MG63 (cell line): ENCODE results near the gene RNF169. TPM values are rescaled to one million over a fixed set of nuclear protein-coding genes. Genes with fewer than 3 reads are reported as not detected.
"Not testable (repeated sequence)": the region's sequence is repeated elsewhere in the genome, so short reads cannot be mapped to it uniquely, and the experiment has no call there.

Experiments
- DNase-seq: peaks from one replicate; pipeline ENCODE4 v3.0.0-alpha.2; 2020
- H3K27me3 ChIP-seq: fragments of 250-450 bp; sonication (Bioruptor Pico); 2 replicates; pipeline ENCODE4 v1.5.1; 2020; ENCODE audit warnings: mild to moderate bottlenecking, moderate library complexity
- H3K36me3 ChIP-seq: fragments of 250-450 bp; sonication (Bioruptor Pico); 2 replicates; pipeline ENCODE4 v1.5.1; 2020; ENCODE audit warnings: mild to moderate bottlenecking, moderate library complexity
- H3K4me3 ChIP-seq: fragments of 250-450 bp; sonication (Bioruptor Pico); 2 replicates; pipeline ENCODE4 v1.5.1; 2020; ENCODE audit warnings: mild to moderate bottlenecking, moderate library complexity
- H3K9me3 ChIP-seq: fragments of 250-450 bp; sonication (Bioruptor Pico); 2 replicates; pipeline ENCODE4 v1.5.1; 2020; ENCODE audit warnings: mild to moderate bottlenecking, moderate library complexity
- total RNA-seq: library from RNA; depleted of rRNA; stranded (reverse); fragments of >200 nt; shearing (Covaris generic); gene quantifications from 2 replicates; pipeline ENCODE4 v1.2.3, GENCODE V29; 2014; ENCODE audit warnings: low replicate concordance

The RNF169 gene
- total RNA-seq, 1 experiment from 2014 or later: 11.8 TPM

DNA sequence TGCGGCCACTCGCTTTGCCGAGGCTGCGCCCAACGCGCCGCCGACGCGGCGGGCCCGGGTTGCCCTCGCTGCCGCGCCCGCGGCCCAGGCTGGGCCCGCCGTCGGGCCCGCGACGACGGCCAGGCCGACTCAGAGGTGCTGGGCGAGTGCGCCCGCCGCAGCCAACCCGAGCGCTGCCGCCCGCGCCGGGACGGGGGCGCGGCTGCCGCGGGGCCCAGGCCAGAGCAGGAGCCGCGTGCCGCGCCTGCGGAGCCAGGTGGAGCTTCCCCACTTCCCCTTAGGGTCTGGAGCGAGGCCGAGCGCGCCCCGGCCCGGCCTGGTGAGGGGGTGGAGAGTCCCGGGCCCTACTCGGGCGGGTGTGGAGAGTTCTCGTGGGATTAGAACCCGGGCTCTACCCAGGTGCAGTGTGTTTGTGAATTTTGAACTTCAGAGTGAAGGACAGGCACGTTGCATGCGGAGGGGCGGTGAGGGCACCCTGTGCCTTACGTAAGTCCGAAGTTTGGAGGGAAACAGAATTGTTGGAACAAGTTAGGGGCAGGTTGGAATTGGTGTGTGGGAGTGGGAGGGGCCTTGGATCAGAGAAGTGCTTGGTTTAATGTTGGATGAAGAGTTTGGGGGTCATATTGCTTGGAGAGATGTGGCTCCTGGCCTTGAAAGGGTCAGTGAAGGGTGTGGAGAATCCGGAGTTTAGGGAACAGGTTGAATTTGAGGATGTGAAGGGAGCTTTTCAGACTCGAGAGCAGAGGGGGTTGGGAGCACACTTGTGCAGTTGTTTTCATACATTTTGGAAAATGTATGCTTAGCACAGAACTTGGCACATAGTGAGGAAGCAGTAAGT, 697 bp downstream of the RNF169 start:
- Histone ChIP-seq H3K27me3 (no peaks in the 10 kb centered on the region), H3K36me3 (peaks cover 9% of the 10 kb centered on the region), H3K4me3 (peak overlapping the region; percentile 77), H3K9me3 (no peaks in the 10 kb centered on the region)
- DNase-seq: peak; percentile 66

- no peaks in the 10 kb centered on the region for H3K27me3 ChIP-seq
- peaks cover 9% of the 10 kb centered on the region for H3K36me3 ChIP-seq
- peak overlapping the region; percentile 66 for H3K4me3 ChIP-seq
- no peak for DNase-seq
- H3K9me3 ChIP-seq: no peaks in the 10 kb centered on the region
These were observed 1.3 kb downstream of the RNF169 start for GRCh38 chr11:74749965-74750296.

GRCh38 chr11:74750598-74750997, 1.9 kb downstream of the RNF169 start:
- H3K4me3 ChIP-seq, H3K9me3 ChIP-seq, DNase-seq, H3K27me3 ChIP-seq, H3K36me3 ChIP-seq: not testable (repeated sequence)

DNA sequence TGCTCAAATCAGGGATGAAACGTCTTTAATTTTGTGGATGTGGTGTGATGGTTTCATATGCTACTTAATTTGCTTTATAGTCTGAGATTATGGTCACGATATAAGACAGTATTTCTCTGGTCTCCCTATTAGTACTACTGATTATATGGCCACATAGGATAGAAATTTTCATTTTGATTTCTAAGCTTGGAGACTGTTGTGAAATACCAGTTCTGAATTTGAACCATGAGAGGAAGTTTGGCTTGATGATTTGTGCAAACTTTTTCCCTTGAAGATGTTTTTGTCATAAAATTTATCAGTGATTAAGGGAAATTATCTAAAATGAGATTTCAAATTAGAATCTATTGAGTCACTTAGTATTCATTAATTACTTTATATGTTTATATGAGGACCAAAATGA, 2.7 kb downstream of the RNF169 start:
- peaks cover 1% of the 10 kb centered on the region; the same call in 1 of the 2 replicates for H3K9me3 ChIP-seq
- no peak for DNase-seq
- peaks cover 9% of the 10 kb centered on the region for H3K36me3 ChIP-seq
- no peak overlapping the region for H3K4me3 ChIP-seq
- no peaks in the 10 kb centered on the region for H3K27me3 ChIP-seq

GRCh38 chr11:74754507-74755252, 6.0 kb downstream of the RNF169 start:
- Histone ChIP-seq H3K4me3 (peak overlapping the region; percentile 7), H3K9me3 (peaks cover 2% of the 10 kb centered on the region; the same call in 1 of the 2 replicates), H3K27me3 (no peaks in the 10 kb centered on the region), H3K36me3 (peaks cover 11% of the 10 kb centered on the region)
- DNase-seq: no peak

DNA sequence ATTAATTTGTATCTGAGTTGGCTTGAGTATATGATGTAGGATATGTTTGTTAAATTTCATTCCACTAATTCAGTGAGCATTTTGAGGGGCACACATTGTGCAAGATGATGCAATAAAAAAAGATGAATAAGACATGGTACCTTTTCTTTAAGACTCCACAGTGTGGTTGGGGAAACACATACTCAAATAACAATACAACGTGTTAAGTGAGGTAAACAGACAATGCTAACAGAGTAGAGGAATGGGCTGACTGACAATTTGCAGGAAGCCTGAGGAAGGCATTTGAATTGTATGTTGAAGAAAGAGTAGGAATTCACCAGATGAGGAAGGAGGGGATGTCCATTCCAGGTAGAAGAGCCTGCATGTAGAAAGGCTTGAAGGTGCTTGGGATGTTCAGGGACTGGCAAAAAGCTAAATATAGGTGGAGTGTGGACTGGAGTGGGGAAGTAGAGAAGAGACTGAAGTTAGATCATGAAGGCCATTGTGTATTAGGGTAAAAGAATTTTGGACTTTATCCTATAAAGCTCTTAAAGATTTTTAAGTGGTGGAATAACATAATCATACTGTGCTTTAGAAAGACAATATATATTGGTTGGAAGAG, 6.8 kb downstream of the RNF169 start:
- H3K9me3 ChIP-seq: peaks cover 2% of the 10 kb centered on the region; the same call in 1 of the 2 replicates
- no peak for DNase-seq
- H3K27me3 ChIP-seq: no peaks in the 10 kb centered on the region
- H3K36me3 ChIP-seq: peaks cover 11% of the 10 kb centered on the region
- H3K4me3 ChIP-seq: no peak overlapping the region

- Histone ChIP-seq H3K27me3 (no peaks in the 10 kb centered on the region), H3K9me3 (peaks cover 4% of the 10 kb centered on the region; the same call in 1 of the 2 replicates), H3K4me3 (no peak overlapping the region), H3K36me3 (peaks cover 11% of the 10 kb centered on the region)
- no peak for DNase-seq
These were observed 7.9 kb downstream of the RNF169 start for GRCh38 chr11:74756571-74756970.

DNA sequence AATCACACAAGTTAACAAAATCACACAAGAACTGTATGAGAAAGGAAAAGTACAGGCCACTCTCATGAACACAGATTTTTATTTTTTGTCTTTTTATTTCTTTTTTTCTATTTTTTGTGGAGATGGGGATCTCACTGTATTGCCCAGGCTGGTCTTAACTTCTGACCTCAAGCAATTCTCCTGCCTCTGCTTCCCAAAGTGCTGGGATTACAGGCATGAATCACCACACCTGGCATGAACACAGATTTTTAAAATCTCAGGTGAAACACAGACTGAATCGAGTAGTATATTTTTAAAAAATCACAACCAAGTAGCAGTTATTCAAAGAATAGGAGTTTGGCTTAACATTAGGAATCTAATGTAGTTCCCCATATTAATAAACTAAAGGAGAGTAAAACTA, 18.3 kb downstream of the RNF169 start:
- no peak for DNase-seq
- no peaks in the 10 kb centered on the region; the same call in 1 of the 2 replicates for H3K9me3 ChIP-seq
- H3K27me3 ChIP-seq: no peaks in the 10 kb centered on the region
- peaks cover 22% of the 10 kb centered on the region for H3K36me3 ChIP-seq
- no peak overlapping the region for H3K4me3 ChIP-seq

DNA sequence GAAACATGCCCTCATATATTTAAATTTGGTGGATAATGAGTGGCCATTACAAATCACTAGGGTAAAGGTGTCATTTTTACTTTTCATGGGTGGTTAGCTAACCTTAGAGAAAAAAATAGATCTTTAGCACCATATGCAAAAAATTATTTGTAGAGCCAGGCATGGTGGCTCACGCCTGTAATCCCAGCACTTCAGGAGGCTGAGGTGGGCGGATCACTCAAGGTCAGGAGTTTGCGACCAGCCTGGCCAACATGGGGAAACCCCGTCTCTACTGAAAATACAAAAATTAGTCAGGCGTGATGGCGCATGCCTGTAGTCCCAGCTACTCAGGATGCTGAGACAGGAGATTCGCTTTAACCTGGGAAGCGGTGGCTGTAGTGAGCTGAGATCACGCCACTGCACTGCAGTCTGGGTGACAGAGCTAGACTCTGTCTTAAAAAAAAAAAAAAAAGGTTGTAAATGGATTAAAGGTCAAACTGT, 19.6 kb downstream of the RNF169 start:
- not testable (repeated sequence) for H3K4me3 ChIP-seq, H3K9me3 ChIP-seq, H3K27me3 ChIP-seq, DNase-seq
- H3K36me3 ChIP-seq: peaks cover 13% of the 10 kb centered on the region

DNA sequence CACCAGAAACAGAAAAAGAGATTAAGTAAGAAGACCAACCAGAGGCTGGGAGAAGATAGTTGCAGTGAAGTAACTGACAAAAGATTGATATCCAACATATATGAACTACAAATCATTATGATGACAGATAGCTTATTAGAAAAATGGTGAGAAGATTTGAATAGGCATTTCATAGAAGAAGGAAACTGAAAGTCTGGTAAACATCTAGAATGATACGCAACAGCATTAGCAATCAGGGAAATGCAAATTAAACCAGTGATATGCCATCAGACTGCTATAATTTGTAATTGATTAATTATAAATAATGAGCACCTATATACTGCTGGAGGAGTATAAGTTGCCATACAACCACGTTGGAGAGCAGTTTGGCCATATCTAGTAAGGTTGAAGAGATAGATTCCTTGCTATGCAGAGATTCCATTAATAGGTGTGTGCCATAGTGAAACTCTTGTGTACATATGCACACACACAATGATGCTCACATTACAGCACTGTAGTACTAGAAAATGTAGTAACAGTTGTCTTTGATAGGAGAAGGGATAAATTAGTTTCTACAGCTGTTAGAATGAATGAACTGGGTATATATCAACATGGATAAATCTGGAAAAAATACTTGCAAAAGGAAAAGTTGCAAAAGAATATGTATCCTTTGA, 20.5 kb downstream of the RNF169 start:
- Histone ChIP-seq H3K36me3 (peaks cover 7% of the 10 kb centered on the region; the same call in 1 of the 2 replicates), H3K9me3 (no peaks in the 10 kb centered on the region), H3K4me3 (no peak overlapping the region), H3K27me3 (no peaks in the 10 kb centered on the region)
- DNase-seq: no peak

GRCh38 chr11:74770456-74770855, 21.8 kb downstream of the RNF169 start:
- no peak overlapping the region for H3K4me3 ChIP-seq
- H3K27me3 ChIP-seq: no peaks in the 10 kb centered on the region
- no peaks in the 10 kb centered on the region; the same call in 1 of the 2 replicates for H3K36me3 ChIP-seq
- DNase-seq: no peak
- H3K9me3 ChIP-seq: no peaks in the 10 kb centered on the region

DNA sequence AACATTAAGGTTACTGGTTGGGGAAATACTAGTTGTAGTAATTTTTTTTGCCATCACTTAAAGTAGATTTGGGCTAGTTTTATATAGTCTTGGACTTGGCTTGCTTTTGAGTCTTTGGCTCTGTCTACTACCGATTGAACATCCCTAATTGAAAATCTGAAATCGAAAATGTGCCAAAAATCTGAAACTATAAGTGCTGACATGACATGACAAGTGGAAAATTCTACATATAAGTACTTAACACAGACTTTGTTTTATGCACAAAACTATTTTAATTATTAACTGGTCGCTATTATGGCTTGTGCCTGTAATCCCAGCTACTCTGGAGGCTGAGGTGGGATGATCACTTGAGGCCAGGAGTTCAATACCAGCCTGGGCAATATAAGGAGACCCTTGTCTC, 22.5 kb downstream of the RNF169 start:
- Histone ChIP-seq H3K9me3 (no peaks in the 10 kb centered on the region), H3K4me3 (no peak overlapping the region), H3K27me3 (no peaks in the 10 kb centered on the region), H3K36me3 (no peaks in the 10 kb centered on the region; the same call in 1 of the 2 replicates)
- DNase-seq: no peak

DNA sequence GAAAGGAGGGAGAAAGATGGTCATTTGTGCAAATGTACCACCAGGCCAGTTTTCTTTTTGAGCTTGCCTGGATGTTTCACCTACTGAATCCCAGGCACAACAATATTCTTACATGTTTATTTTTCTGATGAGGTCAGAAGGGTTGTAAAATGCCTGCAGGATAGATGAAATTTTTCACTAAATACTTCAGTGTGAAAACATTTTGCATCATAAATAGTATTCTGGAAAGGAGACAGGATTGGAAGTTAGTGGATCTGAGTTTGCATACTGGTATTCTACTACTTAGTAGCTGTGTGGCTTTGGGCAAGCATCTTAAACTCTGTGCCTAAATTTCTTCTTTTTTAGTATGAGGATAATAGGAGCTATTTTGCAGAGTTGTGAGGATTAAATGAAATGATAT, 24.8 kb downstream of the RNF169 start:
- Histone ChIP-seq H3K27me3 (no peaks in the 10 kb centered on the region), H3K9me3 (no peaks in the 10 kb centered on the region), H3K36me3 (no peaks in the 10 kb centered on the region), H3K4me3 (no peak overlapping the region)
- no peak for DNase-seq

GRCh38 chr11:74775762-74776161, 27.1 kb downstream of the RNF169 start:
- no peaks in the 10 kb centered on the region for H3K9me3 ChIP-seq
- no peak for DNase-seq
- H3K4me3 ChIP-seq: no peak overlapping the region
- H3K36me3 ChIP-seq: no peaks in the 10 kb centered on the region
- no peaks in the 10 kb centered on the region for H3K27me3 ChIP-seq

- H3K36me3 ChIP-seq: no peaks in the 10 kb centered on the region; the same call in 1 of the 2 replicates
- no peaks in the 10 kb centered on the region for H3K9me3 ChIP-seq
- DNase-seq: no peak
- no peaks in the 10 kb centered on the region for H3K27me3 ChIP-seq
- H3K4me3 ChIP-seq: no peak overlapping the region
These were observed 27.9 kb downstream of the RNF169 start for GRCh38 chr11:74776546-74776945.

GRCh38 chr11:74777038-74777437, 28.4 kb downstream of the RNF169 start:
- Histone ChIP-seq H3K36me3 (no peaks in the 10 kb centered on the region; the same call in 1 of the 2 replicates), H3K9me3 (no peaks in the 10 kb centered on the region)
- DNase-seq: no peak

GRCh38 chr11:74777877-74778276, 29.2 kb downstream of the RNF169 start:
- no peaks in the 10 kb centered on the region for H3K27me3 ChIP-seq
- no peaks in the 10 kb centered on the region for H3K9me3 ChIP-seq
- no peak for DNase-seq
- no peak overlapping the region for H3K4me3 ChIP-seq
- H3K36me3 ChIP-seq: no peaks in the 10 kb centered on the region; the same call in 1 of the 2 replicates

More at GRCh38 chr11:74777038-74777437, 28.4 kb downstream of the RNF169 start:
- no peak overlapping the region for H3K4me3 ChIP-seq
- no peaks in the 10 kb centered on the region for H3K27me3 ChIP-seq
